Endometrial microvascular endothelial cells (primary cell): ENCODE data around the gene PRSS27. TPM values are rescaled to one million over a fixed set of nuclear protein-coding genes. Genes with fewer than 3 reads are reported as not detected.

Source experiments
- total RNA-seq: library from RNA; depleted of rRNA; stranded (reverse); fragments of >200 nt; gene quantifications from one replicate; pipeline ENCODE4 v1.2.3, GENCODE V29; 2015; ENCODE audit errors: inconsistent ontology term

The PRSS27 gene
- total RNA-seq, 1 donor from 2014 or later, result not detected

Other genes starting within 250 kb of the PRSS27 start
- gene NTN3, start 248.9 kb downstream of the PRSS27 start, total RNA-seq, result not detected
- 15.1 TPM for gene TBC1D24, start 245.1 kb downstream of the PRSS27 start, total RNA-seq
- gene ATP6V0C, start 206.3 kb downstream of the PRSS27 start, total RNA-seq, result 55.0 TPM
- gene AMDHD2, start 199.9 kb downstream of the PRSS27 start, total RNA-seq, result 26.0 TPM
- not detected for gene CEMP1, start 188.8 kb downstream of the PRSS27 start, total RNA-seq
- 15.5 TPM for gene PDPK1, start 182.2 kb downstream of the PRSS27 start, total RNA-seq
- 34.8 TPM for gene KCTD5, start 37.7 kb downstream of the PRSS27 start, total RNA-seq
- gene SRRM2, start 32.4 kb upstream of the PRSS27 start, total RNA-seq, result 69.5 TPM
- gene ELOB, start 57.1 kb upstream of the PRSS27 start, total RNA-seq, result 108 TPM
- gene PRSS33, start 67.3 kb upstream of the PRSS27 start, total RNA-seq, result not detected
- not detected for gene PRSS41, start 78.2 kb upstream of the PRSS27 start, total RNA-seq
- gene PRSS21, start 97.0 kb upstream of the PRSS27 start, total RNA-seq, result 1.0 TPM
- gene ZG16B, start 110.1 kb upstream of the PRSS27 start, total RNA-seq, result not detected
- not detected for gene PRSS22, start 137.9 kb upstream of the PRSS27 start, total RNA-seq
- 44.1 TPM for gene FLYWCH2, start 163.0 kb upstream of the PRSS27 start, total RNA-seq
- gene FLYWCH1, start 191.7 kb upstream of the PRSS27 start, total RNA-seq, result 42.6 TPM
- not detected for gene KREMEN2, start 244.1 kb upstream of the PRSS27 start, total RNA-seq
- gene PAQR4, start 249.1 kb upstream of the PRSS27 start, total RNA-seq, result 27.3 TPM